Limb (tissue), 2 donors: Measurements from ENCODE around the gene PCDHA3.
"Not testable (repeated sequence)": the region's sequence is repeated elsewhere in the genome, so short reads cannot be mapped to it uniquely, and the experiment has no call there.

Experiments used
- DNase-seq, 2 donors: peaks; one replicate each; pipeline ENCODE4 v3.0.0-alpha.2; 2016; ENCODE audit errors: extremely low spot score in 2 of 2

Gene PCDHA3

DNA sequence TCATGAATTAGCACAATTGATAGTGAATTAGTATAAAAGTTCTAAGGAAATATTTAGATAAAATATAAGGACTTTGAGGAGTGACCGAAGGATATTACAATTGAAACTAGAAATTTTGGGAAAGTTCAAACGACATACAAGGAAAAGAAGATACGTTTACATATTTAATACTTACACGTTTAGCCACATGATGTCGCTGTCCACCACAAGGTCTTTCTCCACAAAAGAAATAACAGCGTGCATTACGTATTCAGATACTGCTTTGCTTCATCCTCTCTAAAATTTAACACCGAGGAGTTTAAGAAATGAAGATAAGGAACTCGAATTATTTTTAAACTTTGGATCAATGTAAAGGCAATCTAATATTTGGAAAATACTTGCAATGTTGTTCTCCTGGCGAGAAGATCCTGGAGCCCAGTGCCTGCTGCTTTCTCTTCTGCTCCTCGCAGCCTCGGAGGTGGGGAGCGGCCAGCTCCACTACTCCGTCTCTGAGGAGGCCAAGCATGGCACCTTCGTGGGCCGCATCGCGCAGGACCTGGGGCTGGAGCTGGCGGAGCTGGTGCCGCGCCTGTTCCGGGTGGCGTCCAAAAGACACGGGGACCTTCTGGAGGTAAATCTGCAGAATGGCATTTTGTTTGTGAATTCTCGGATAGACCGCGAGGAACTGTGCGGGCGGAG is at the start of gene PCDHA3:
Gene PCDHA3, plus strand, starts transcription at position 242 of the 678 bp plus-strand sequence.
- no peak for DNase-seq

DNA sequence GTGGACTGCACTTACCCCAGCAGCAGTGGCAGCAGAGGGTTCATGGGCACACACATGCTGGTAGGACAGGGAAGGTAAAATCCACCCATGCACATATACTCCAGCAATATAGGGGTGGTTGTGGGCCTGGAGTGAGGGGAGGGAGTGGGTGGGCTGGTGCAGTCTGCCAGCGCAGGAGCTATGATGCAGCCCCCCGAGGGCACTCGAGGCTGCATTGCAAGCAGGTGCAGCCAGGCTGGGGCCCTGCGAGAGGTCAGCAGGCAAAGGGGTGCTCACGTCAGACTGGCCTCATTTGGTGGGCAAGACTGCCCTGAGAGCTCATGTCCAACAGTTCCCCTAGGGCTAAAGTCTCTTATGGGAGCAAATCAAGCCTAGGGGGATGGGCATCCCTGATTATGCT is 47.3 kb upstream of the PCDHA3 start:
- no peak for DNase-seq

- DNase-seq: no peak
Observed at GRCh38 chr5:140764177-140764973, 36.5 kb upstream of the PCDHA3 start.

- DNase-seq: no peak
Observed at GRCh38 chr5:140767444-140767843, 33.4 kb upstream of the PCDHA3 start.

- DNase-seq: no peak
Observed at GRCh38 chr5:140780512-140780911, 20.3 kb upstream of the PCDHA3 start.

GRCh38 chr5:140785905-140786686 is 14.8 kb upstream of the PCDHA3 start, which contains the start of gene PCDHA1:
TSS of gene PCDHA1 (plus strand) at chr5:140786140.
- DNase-seq: no peak

DNA sequence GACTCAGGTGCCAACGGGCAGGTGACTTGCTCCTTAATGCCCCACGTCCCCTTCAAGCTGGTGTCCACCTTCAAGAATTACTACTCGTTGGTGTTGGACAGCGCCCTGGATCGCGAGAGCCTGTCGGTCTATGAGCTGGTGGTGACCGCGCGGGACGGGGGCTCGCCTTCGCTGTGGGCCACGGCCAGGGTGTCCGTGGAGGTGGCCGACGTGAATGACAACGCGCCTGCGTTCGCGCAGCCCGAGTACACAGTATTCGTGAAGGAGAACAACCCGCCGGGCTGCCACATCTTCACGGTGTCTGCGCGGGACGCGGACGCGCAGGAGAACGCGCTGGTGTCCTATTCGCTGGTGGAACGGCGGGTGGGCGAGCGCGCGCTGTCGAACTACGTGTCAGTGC is 13.4 kb upstream of the PCDHA3 start:
- not testable (repeated sequence) for DNase-seq

GRCh38 chr5:140787849-140788504 is 12.9 kb upstream of the PCDHA3 start:
- DNase-seq: not testable (repeated sequence)

- DNase-seq: no peak
Observed at GRCh38 chr5:140791089-140791488, 9.8 kb upstream of the PCDHA3 start.

GRCh38 chr5:140794595-140795258 is 6.1 kb upstream of the PCDHA3 start, which contains the start of gene PCDHA2:
TSS of gene PCDHA2 (plus strand) at chr5:140794852.
- no peak for DNase-seq

- no peak for DNase-seq
Observed at GRCh38 chr5:140795259-140795641, 5.6 kb upstream of the PCDHA3 start.

GRCh38 chr5:140796072-140796717 is 4.7 kb upstream of the PCDHA3 start:
- DNase-seq: not testable (repeated sequence)

- no peak for DNase-seq
Observed at GRCh38 chr5:140796718-140797095, 4.2 kb upstream of the PCDHA3 start.

DNA sequence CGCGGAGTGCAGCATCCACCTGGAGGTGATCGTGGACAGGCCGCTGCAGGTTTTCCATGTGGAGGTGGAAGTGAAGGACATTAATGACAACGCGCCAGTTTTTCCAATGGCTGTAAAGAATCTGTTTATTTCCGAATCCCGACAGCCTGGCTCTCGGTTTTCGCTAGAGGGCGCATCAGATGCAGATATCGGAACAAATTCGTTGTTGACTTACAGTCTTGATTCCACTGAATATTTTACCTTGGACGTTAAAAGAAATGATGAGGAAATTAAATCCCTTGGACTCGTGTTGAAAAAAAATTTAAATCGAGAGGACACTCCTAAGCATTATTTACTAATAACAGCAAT is 611 bp downstream of the PCDHA3 start:
- DNase-seq: no peak

GRCh38 chr5:140802381-140802780 is 1.5 kb downstream of the PCDHA3 start:
- DNase-seq: not testable (repeated sequence)

DNA sequence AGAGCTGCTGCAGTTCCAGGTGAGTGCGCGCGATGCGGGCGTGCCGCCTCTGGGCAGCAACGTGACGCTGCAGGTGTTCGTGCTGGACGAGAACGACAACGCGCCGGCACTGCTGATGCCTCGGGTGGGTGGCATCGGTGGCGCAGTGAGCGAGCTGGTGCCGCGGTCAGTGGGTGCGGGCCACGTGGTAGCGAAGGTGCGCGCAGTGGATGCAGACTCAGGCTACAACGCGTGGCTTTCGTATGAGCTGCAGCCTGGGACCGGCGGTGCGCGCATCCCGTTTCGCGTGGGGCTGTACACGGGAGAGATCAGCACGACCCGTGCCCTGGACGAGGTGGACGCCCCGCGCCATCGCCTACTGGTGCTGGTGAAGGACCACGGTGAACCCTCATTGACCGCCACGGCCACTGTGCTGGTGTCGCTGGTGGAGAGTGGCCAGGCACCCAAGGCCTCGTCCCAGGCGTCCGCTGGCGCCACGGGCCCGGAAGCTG is 2.0 kb downstream of the PCDHA3 start:
- no peak for DNase-seq

- DNase-seq: no peak
Observed at GRCh38 chr5:140806834-140807775, 6.2 kb downstream of the PCDHA3 start, which contains the start of gene PCDHA4. TSS of gene PCDHA4 (plus strand) at chr5:140807068.

DNA sequence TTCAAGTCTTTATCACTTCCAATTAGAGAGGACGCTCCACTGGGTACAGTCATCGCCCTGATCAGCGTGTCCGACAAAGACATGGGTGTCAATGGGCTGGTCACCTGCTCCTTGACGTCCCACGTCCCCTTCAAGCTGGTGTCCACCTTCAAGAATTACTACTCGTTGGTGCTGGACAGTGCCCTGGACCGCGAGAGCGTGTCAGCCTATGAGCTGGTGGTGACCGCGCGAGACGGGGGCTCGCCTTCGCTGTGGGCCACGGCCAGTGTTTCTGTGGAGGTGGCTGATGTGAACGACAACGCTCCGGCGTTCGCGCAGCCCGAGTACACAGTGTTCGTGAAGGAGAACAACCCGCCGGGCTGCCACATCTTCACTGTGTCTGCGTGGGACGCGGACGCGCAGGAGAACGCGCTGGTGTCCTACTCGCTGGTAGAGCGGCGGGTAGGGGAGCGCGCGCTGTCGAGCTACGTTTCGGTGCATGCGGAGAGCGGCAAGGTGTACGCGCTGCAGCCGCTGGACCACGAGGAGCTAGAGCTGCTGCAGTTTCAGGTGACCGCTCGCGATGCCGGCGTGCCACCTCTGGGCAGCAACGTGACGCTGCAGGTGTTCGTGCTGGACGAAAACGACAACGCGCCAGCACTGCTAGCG is 7.5 kb downstream of the PCDHA3 start:
- not testable (repeated sequence) for DNase-seq

DNA sequence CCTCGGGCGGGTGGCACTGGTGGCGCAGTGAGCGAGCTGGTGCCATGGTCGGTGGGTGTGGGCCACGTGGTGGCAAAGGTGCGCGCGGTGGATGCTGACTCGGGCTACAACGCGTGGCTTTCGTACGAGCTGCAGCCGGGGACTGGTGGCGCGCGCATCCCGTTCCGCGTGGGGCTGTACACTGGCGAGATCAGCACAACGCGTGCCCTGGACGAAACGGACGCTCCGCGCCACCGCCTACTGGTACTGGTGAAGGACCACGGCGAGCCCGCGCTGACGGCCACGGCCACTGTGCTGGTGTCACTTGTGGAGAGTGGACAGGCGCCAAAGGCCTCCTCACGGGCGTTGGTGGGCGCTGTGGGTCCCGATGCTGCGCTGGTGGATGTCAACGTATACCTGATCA is 8.0 kb downstream of the PCDHA3 start:
- no peak for DNase-seq
